Osteoblast (primary cell): ENCODE data around the gene NUP153. TPM values are rescaled to one million over a fixed set of nuclear protein-coding genes. Genes with fewer than 3 reads are reported as not detected.

Experiments
- DNase-seq: peaks from one replicate; pipeline ENCODE4 v3.0.0; 2011; ENCODE audit warnings: low spot score, mixed read lengths; ENCODE audit not compliant: insufficient read length; ENCODE audit errors: missing footprints
- H2AFZ ChIP-seq: 2 replicates; pipeline ENCODE4 v1.6.0; 2011; ENCODE audit warnings: mild to moderate bottlenecking, low read length
- H3K27ac ChIP-seq: 2 replicates; pipeline ENCODE4 v1.5.1; 2011; ENCODE audit warnings: mild to moderate bottlenecking, low read depth, low read length, moderate library complexity
- H3K27me3 ChIP-seq: 2 replicates; pipeline ENCODE4 v1.6.0; 2012; ENCODE audit warnings: mild to moderate bottlenecking, control low read depth, inconsistent platforms, low read length, moderate library complexity; ENCODE audit not compliant: insufficient read depth
- H3K36me3 ChIP-seq: 2 replicates; pipeline ENCODE4 v1.5.1; 2011; ENCODE audit warnings: mild to moderate bottlenecking, low read length, control low read depth, moderate library complexity; ENCODE audit not compliant: insufficient read depth
- H3K4me1 ChIP-seq: 2 replicates; pipeline ENCODE4 v1.5.1; 2011; ENCODE audit warnings: mild to moderate bottlenecking, low read length, control low read depth, moderate library complexity; ENCODE audit not compliant: insufficient read depth
- H3K4me2 ChIP-seq: 2 replicates; pipeline ENCODE4 v1.6.0; 2011; ENCODE audit warnings: mild to moderate bottlenecking, low read length; ENCODE audit not compliant: insufficient read depth
- H3K4me3 ChIP-seq: fragments of 200-600 bp; sonication (generic); 3 replicates; pipeline ENCODE4 v1.5.1; 2012; ENCODE audit warnings: mild to moderate bottlenecking, low read length, inconsistent platforms; ENCODE audit not compliant: insufficient read depth
- H3K79me2 ChIP-seq: 2 replicates; pipeline ENCODE4 v1.6.0; 2012; ENCODE audit warnings: mild to moderate bottlenecking, low read length, control low read depth, inconsistent platforms; ENCODE audit not compliant: insufficient read depth
- H3K9me3 ChIP-seq: 2 replicates; pipeline ENCODE4 v1.5.1; 2011; ENCODE audit warnings: low read depth, low read length, control low read depth
- H4K20me1 ChIP-seq: 2 replicates; pipeline ENCODE4 v1.6.0; 2012; ENCODE audit warnings: mild to moderate bottlenecking, low read length, control low read depth; ENCODE audit not compliant: insufficient read depth
- total RNA-seq: library from RNA; depleted of rRNA; stranded (reverse); fragments of >200 nt; gene quantifications from 2 replicates; pipeline ENCODE4 v1.2.3, GENCODE V29; 2012
- TF ChIP-seq, protein P1 (sequence below): IDR thresholded peaks from 2 replicates; pipeline ENCODE4 v1.5.1; 2011; ENCODE audit warnings: mild to moderate bottlenecking, low read depth, low read length, moderate library complexity; ENCODE audit errors: extremely low read depth

The NUP153 gene
- total RNA-seq, 1 donor: 28.6 TPM

DNA sequence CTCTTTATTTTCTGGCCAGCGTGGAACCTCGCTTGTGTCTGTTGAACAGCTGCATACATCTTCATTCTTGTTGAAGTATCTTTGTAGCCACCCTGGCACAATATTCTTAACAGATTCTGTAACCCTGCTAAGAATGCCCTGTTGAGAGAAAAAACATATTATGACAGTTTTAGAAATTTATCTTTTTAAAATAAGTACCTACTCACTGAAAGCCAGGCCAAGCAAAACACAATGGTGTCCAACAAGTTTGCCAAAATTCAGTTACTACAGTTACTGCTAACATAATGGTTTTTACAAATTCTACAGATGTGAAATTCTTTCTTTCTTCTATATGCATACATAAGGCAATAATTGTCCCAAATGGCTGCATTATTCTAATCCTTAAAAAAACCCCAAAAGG is 18.2 kb downstream of the NUP153 start:
- peaks cover 90% of the 10 kb centered on the region for H3K79me2 ChIP-seq
- DNase-seq: no peak
- TF ChIP-seq, protein P1, sequence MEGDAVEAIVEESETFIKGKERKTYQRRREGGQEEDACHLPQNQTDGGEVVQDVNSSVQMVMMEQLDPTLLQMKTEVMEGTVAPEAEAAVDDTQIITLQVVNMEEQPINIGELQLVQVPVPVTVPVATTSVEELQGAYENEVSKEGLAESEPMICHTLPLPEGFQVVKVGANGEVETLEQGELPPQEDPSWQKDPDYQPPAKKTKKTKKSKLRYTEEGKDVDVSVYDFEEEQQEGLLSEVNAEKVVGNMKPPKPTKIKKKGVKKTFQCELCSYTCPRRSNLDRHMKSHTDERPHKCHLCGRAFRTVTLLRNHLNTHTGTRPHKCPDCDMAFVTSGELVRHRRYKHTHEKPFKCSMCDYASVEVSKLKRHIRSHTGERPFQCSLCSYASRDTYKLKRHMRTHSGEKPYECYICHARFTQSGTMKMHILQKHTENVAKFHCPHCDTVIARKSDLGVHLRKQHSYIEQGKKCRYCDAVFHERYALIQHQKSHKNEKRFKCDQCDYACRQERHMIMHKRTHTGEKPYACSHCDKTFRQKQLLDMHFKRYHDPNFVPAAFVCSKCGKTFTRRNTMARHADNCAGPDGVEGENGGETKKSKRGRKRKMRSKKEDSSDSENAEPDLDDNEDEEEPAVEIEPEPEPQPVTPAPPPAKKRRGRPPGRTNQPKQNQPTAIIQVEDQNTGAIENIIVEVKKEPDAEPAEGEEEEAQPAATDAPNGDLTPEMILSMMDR: no peak
- peaks cover 21% of the 10 kb centered on the region for H3K36me3 ChIP-seq
- H3K9me3 ChIP-seq: no peaks in the 10 kb centered on the region
- no peak overlapping the region for H2AFZ ChIP-seq
- H3K27ac ChIP-seq: peak overlapping the region; percentile 36
- H3K4me2 ChIP-seq: no peak overlapping the region
- peaks cover 30% of the 10 kb centered on the region for H4K20me1 ChIP-seq
- peaks cover 6% of the 10 kb centered on the region for H3K4me1 ChIP-seq
- no peak overlapping the region for H3K4me3 ChIP-seq
- no peaks in the 10 kb centered on the region for H3K27me3 ChIP-seq

- DNase-seq: no peak
- TF ChIP-seq, protein P1: no peak
- peaks cover 23% of the 10 kb centered on the region for H3K36me3 ChIP-seq
- H3K9me3 ChIP-seq: no peaks in the 10 kb centered on the region
- peaks cover 6% of the 10 kb centered on the region for H3K4me1 ChIP-seq
- H3K4me3 ChIP-seq: no peak overlapping the region
- no peak overlapping the region for H3K4me2 ChIP-seq
- no peak overlapping the region for H3K27ac ChIP-seq
- no peak overlapping the region for H2AFZ ChIP-seq
- H3K79me2 ChIP-seq: peaks cover 90% of the 10 kb centered on the region
- H3K27me3 ChIP-seq: no peaks in the 10 kb centered on the region
- peaks cover 26% of the 10 kb centered on the region for H4K20me1 ChIP-seq
Measured at GRCh38 chr6:17687136-17687535, 19.6 kb downstream of the NUP153 start.

DNA sequence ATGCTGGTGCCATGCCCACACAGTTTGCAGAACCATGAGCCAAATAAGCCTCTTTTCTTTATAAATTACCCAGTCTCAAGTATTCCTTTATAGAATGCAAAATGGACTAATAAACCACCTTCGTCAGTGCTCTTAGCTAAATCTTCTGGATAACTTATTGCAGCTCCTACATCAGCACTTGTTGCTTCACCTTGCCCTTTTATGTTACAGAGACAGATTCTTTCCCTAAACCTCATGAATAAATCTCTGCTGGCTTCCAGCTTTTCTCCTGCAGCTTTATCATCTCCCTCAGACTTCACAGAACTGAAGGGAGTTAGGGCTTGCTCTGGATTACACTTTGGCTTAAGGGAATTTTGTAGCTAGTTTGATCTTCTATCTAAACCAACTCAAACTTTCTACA is 22.6 kb downstream of the NUP153 start:
- H3K27ac ChIP-seq: no peak overlapping the region
- no peaks in the 10 kb centered on the region for H3K9me3 ChIP-seq
- no peaks in the 10 kb centered on the region for H3K27me3 ChIP-seq
- no peak overlapping the region for H3K4me2 ChIP-seq
- H3K4me3 ChIP-seq: no peak overlapping the region
- peaks cover 18% of the 10 kb centered on the region for H4K20me1 ChIP-seq
- no peak overlapping the region for H2AFZ ChIP-seq
- H3K4me1 ChIP-seq: peaks cover 5% of the 10 kb centered on the region
- peaks cover 90% of the 10 kb centered on the region for H3K79me2 ChIP-seq
- TF ChIP-seq, protein P1: no peak
- no peak for DNase-seq
- H3K36me3 ChIP-seq: peaks cover 26% of the 10 kb centered on the region

- TF ChIP-seq, protein P1: no peak
- Histone ChIP-seq H3K9me3 (no peaks in the 10 kb centered on the region), H3K79me2 (peaks cover 91% of the 10 kb centered on the region), H3K4me1 (no peaks in the 10 kb centered on the region), H2AFZ (no peak overlapping the region), H3K4me3 (no peak overlapping the region), H3K36me3 (peaks cover 26% of the 10 kb centered on the region), H3K4me2 (no peak overlapping the region), H4K20me1 (peaks cover 18% of the 10 kb centered on the region), H3K27me3 (no peaks in the 10 kb centered on the region), H3K27ac (no peak overlapping the region)
- DNase-seq: no peak
Measured at GRCh38 chr6:17683428-17683827, 23.3 kb downstream of the NUP153 start.
